ENCODE measurements around the gene PDXK. TPM values are rescaled to one million over a fixed set of nuclear protein-coding genes. Genes with fewer than 3 reads are reported as not detected.

The PDXK gene
- total RNA-seq, 2 donors from 2014 or later: 90.9 to 105 TPM

DNA sequence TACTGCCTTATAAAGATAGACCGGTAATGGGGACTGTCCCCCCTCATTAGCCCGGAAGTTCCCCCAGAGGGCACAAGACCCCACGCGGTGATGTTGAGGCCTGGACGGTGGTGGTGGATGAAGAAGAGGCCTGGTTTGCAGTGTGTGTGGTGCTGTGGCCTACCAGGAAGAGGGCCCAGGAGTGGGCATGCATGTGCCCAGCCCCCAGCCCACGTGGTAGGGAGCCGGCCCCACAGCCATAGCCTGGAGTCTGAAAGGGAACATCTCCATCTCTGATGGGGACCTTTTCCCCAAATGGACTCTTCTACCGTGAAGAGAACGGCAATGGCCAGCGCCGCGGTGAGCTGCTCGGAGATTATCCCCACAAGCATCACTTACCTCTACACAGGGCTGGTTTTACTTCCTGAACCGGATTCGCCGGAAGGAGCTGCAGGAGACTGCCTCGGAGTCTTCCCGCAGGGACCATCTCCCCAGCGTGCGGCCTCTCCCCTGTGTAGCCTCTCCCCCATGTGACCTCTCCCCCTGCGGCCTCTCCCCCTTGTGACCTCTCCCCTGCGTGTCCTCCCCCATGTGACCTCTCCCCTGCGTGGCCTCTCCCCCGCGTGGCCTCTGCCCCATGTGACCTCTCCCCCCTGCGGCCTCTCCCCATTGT, 91.0 kb downstream of the PDXK start:
- Histone ChIP-seq H3K36me3 (ENCODE audit: control insufficient read depth, insufficient read depth, low read length) (peaks cover 13% of the 10 kb centered on the region), H3K9me3 (ENCODE audit: control insufficient read depth, low read length) (no peaks in the 10 kb centered on the region), H3K9ac (ENCODE audit: extremely low read depth, low read length, poor library complexity, severe bottlenecking) (no peak overlapping the region), H3K4me1 (ENCODE audit: control insufficient read depth, insufficient read depth, low read length) (peaks cover 5% of the 10 kb centered on the region), H3K27ac (ENCODE audit: low read depth, low read length) (no peak overlapping the region), H3K4me3 (ENCODE audit: low read length) (no peak overlapping the region), H3K27me3 (ENCODE audit: control insufficient read depth, insufficient read depth, low read length, poor library complexity, severe bottlenecking) (no peaks in the 10 kb centered on the region)
- Mint-ChIP-seq H3K36me3 (ENCODE audit: low read depth) (peaks cover 8% of the 10 kb centered on the region), H3K27me3 (ENCODE audit: insufficient read depth) (no peaks in the 10 kb centered on the region), H3K9me3 (no peaks in the 10 kb centered on the region), H3K27ac (no peak overlapping the region), H3K4me1 (peaks cover 8% of the 10 kb centered on the region), H3K4me3 (no peak overlapping the region)
- 86 to 94% methylated on average over 13 to 25 of the region's 26 CpGs for WGBS, 2 experiments (ENCODE audit: insufficient coverage in 1 of 2, insufficient read length in 1 of 2)
- DNase-seq: no peak
- TF ChIP-seq, protein P1, sequence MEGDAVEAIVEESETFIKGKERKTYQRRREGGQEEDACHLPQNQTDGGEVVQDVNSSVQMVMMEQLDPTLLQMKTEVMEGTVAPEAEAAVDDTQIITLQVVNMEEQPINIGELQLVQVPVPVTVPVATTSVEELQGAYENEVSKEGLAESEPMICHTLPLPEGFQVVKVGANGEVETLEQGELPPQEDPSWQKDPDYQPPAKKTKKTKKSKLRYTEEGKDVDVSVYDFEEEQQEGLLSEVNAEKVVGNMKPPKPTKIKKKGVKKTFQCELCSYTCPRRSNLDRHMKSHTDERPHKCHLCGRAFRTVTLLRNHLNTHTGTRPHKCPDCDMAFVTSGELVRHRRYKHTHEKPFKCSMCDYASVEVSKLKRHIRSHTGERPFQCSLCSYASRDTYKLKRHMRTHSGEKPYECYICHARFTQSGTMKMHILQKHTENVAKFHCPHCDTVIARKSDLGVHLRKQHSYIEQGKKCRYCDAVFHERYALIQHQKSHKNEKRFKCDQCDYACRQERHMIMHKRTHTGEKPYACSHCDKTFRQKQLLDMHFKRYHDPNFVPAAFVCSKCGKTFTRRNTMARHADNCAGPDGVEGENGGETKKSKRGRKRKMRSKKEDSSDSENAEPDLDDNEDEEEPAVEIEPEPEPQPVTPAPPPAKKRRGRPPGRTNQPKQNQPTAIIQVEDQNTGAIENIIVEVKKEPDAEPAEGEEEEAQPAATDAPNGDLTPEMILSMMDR (conservative IDR thresholded peaks at IDR 0.05): no peak

GRCh38 chr21:43810505-43811261, 91.8 kb downstream of the PDXK start:
- WGBS, 2 experiments (ENCODE audit: insufficient coverage in 1 of 2, insufficient read length in 1 of 2): 9 to 50% methylated on average over 7 to 23 of the region's 23 CpGs
- H3K4me1 ChIP-seq (ENCODE audit: control insufficient read depth, insufficient read depth, low read length): peaks cover 5% of the 10 kb centered on the region
- Mint-ChIP-seq H3K4me3 (no peak overlapping the region), H3K27ac (no peak overlapping the region), H3K27me3 (ENCODE audit: insufficient read depth) (no peaks in the 10 kb centered on the region), H3K36me3 (ENCODE audit: low read depth) (peaks cover 7% of the 10 kb centered on the region), H3K4me1 (peaks cover 8% of the 10 kb centered on the region), H3K9me3 (no peaks in the 10 kb centered on the region)
- peaks cover 8% of the 10 kb centered on the region for H3K36me3 ChIP-seq (ENCODE audit: control insufficient read depth, insufficient read depth, low read length)
- TF ChIP-seq, protein P1 (conservative IDR thresholded peaks at IDR 0.05): peak; percentile 96
- H3K4me3 ChIP-seq (ENCODE audit: low read length): no peak overlapping the region
- no peak overlapping the region for H3K9ac ChIP-seq (ENCODE audit: extremely low read depth, low read length, poor library complexity, severe bottlenecking)
- no peaks in the 10 kb centered on the region for H3K9me3 ChIP-seq (ENCODE audit: control insufficient read depth, low read length)
- no peaks in the 10 kb centered on the region for H3K27me3 ChIP-seq (ENCODE audit: control insufficient read depth, insufficient read depth, low read length, poor library complexity, severe bottlenecking)
- no peak overlapping the region for H3K27ac ChIP-seq (ENCODE audit: low read depth, low read length)
- DNase-seq: peak; percentile 99

- TF ChIP-seq, protein P1 (conservative IDR thresholded peaks at IDR 0.05): no peak
- DNase-seq: peak; percentile 68
- Mint-ChIP-seq H3K4me1 (peaks cover 8% of the 10 kb centered on the region), H3K4me3 (no peak overlapping the region), H3K27ac (no peak overlapping the region), H3K36me3 (ENCODE audit: low read depth) (no peaks in the 10 kb centered on the region), H3K9me3 (no peaks in the 10 kb centered on the region), H3K27me3 (ENCODE audit: insufficient read depth) (no peaks in the 10 kb centered on the region)
- H3K4me3 ChIP-seq (ENCODE audit: low read length): no peak overlapping the region
- H3K27ac ChIP-seq (ENCODE audit: low read depth, low read length): no peak overlapping the region
- peaks cover under 1% of the 10 kb centered on the region for H3K36me3 ChIP-seq (ENCODE audit: control insufficient read depth, insufficient read depth, low read length)
- peaks cover 5% of the 10 kb centered on the region for H3K4me1 ChIP-seq (ENCODE audit: control insufficient read depth, insufficient read depth, low read length)
- no peaks in the 10 kb centered on the region for H3K27me3 ChIP-seq (ENCODE audit: control insufficient read depth, insufficient read depth, low read length, poor library complexity, severe bottlenecking)
- H3K9me3 ChIP-seq (ENCODE audit: control insufficient read depth, low read length): no peaks in the 10 kb centered on the region
- H3K9ac ChIP-seq (ENCODE audit: extremely low read depth, low read length, poor library complexity, severe bottlenecking): no peak overlapping the region
- 90 to 95% methylated on average over 15 to 24 of the region's 24 CpGs for WGBS, 2 experiments (ENCODE audit: insufficient coverage in 1 of 2, insufficient read length in 1 of 2)
These were observed 92.6 kb downstream of the PDXK start for GRCh38 chr21:43811262-43812105.

All from endodermal cell (in vitro differentiated cells).